GM21528 (cell line): ENCODE data around the gene OR56A4.

Source experiments
- ATAC-seq: cut with Tn5 transposase; IDR thresholded peaks from one replicate; pipeline ENCODE4 v1.9.1; 2021; ENCODE audit warnings: mild to moderate bottlenecking, moderate library complexity; ENCODE audit not compliant: unreplicated experiment, low FRiP score

The OR56A4 gene, protein sequence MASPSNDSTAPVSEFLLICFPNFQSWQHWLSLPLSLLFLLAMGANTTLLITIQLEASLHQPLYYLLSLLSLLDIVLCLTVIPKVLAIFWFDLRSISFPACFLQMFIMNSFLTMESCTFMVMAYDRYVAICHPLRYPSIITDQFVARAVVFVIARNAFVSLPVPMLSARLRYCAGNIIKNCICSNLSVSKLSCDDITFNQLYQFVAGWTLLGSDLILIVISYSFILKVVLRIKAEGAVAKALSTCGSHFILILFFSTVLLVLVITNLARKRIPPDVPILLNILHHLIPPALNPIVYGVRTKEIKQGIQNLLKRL

DNA sequence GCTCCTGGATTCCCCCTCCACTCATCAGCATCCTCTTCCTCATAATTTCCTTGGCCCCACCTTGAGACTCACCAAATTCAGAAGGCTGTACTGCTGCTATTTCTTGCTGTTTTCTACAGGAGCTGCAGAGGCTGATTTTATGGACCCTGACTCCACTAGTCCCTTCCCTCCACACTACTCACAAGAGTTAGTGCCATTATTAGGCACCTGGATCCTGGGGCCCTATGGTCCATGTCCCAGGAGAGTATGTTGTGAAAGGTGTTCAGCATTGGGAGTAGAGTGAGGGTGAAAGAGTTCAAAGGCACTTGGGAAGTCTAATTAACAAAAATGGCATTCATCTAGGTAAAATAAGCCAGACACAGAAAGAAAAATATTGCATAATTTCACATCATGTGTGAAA is at the start of gene OR56A4:
OR56A4 (minus strand) TSS at position 101 of the 400 bp plus-strand sequence. CDS start 3,954 bp downstream, outside the sequence.
- ATAC-seq: no peak

DNA sequence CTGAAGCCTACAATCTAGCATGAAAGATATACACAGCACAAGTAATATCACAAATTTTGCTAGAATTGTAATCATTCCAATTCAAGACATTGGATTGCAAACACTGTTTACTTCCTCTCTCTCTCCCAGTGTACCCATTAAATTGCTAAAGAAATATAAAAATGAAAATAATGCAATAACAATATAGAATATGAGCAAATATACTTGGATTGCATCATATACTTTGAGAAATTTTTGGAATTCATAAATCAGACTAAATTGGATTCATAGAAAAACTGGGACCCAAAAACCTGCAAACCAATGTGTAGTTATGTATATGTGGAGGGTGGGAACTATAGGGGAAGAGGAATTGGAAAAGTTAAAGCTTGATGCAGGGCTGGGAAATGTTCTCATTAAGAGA is 48.8 kb upstream of the OR56A4 start:
- ATAC-seq: no peak

DNA sequence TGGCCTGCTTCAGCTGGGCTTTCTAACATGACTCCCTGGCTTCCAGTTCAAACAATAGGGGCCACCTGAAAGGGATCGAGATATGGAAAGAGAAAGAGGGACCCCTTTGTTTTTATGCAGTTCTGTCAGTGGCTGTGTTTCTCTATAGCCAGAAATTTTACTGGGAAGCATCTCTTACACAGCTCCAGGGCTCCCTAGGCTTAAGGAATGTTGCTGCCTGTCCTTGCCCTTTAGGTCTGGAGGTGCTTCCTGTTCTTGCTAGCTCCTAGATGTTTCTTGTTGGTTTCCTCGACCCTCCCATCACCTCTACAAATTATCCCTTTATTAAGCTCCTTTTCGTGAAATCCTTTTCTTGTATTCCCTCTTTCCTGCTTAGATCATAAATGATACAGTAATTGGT is 45.6 kb upstream of the OR56A4 start:
- ATAC-seq: no peak

DNA sequence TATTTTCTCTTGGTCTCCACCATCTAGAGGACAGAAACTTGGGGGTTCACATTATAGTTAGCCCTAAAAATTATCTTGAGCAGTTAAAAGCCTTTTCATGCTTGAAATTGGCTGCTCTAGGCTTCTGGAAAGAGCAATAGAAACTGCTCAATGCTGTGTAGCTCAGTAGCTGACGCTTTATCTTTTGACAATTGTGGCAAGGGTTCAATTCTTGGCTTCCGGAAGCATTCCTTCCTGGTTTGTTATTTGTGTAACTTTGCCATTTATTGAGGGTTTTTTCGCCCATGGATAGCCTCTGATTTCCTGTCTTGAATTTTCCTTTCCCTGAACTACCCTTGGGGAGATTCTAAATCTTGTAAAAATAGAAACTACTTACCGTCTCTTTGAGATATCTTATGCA is 34.1 kb upstream of the OR56A4 start:
- ATAC-seq: no peak

DNA sequence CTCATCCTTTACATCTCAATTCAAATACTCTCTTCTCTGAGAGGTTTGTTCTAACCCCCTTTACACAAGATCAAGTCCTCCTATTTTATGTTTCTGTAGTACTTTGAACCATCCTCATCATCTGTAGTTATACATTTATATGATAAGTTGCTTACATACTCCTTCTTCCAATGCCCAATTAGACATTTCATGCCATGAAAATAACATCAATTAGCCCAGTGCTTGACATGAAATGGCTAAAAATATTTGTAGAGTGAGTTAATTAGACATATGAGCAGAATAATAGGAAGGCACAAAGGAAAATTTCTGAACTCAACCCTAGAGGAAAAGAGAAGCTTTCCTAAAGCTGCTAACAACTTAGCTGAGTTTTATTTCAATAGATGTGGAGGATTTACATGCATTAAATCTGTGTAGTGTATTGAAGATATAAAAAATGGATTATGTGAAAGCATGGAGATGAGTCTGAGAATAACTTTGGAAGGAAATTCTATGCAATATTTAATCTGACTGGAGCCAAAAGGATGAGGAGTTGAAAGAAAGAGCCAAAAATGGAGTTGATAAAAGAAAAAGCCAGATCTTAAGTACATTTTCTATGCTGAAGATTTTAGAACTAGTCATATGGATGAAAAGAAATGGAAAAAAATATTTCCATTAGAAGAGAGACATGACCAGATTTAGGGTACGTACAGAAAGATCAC is 24.1 kb upstream of the OR56A4 start, which contains the start of gene OR56A1:
OR56A1 (minus strand) TSS at position 51 of the 698 bp plus-strand sequence. CDS start 3,066 bp downstream, outside the sequence.
- no peak for ATAC-seq

DNA sequence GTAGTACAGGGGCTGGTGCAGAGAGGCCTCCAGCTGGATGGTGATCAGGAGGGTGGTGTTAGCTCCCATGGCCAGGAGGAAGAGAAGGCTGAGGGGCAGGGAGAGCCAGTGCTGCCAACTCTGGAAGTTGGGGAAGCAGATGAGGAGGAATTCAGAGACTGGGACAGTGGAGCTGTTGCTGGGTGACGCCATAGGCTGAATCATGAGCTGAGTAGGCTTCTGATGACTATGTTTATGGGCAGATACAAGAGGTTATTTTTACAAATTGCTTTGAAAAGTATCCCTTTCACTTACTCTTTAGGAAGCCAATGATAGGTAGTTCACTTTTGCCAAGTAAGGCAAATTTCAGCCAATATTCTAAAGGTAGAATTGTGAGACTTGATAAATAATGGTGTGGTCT is 20.8 kb upstream of the OR56A4 start:
- ATAC-seq: no peak

DNA sequence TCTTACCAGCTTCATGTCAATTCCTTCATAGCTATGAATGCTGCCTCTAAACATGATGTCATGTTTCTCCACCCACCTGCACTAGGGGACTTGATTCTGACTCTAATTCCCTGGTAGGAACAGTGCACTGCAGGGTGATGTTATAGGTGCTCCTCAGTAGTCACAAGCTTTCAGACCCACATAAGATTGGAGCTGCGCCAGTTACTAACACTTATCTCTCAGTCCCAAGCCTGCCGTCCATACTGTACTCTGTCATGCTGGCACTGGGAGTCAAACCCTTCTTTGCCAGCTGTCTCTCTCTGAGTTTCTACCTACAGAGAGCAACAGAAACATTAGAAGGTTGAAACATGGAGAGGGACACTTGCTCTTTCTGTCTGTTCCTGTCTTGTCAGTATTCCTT is 18.3 kb upstream of the OR56A4 start:
- no peak for ATAC-seq

DNA sequence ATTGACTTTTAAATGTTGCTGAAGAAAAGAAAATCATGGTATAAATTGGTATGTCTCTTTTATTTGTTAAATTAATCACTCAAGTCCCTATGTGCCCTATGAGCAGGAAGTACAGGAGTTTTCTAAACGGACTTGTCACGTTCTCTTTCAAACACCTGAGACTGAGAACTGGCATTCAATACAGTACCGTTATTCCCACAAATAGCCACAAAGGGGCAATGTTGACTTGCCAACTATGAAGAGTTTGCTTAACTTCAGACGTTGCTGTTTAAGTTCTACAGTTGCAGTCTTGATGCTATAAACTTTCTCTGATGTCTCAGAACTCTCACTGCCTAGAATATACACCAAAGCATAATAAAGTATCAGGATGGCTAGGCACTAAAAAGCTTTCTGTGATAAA is 16.2 kb upstream of the OR56A4 start:
- ATAC-seq: no peak

DNA sequence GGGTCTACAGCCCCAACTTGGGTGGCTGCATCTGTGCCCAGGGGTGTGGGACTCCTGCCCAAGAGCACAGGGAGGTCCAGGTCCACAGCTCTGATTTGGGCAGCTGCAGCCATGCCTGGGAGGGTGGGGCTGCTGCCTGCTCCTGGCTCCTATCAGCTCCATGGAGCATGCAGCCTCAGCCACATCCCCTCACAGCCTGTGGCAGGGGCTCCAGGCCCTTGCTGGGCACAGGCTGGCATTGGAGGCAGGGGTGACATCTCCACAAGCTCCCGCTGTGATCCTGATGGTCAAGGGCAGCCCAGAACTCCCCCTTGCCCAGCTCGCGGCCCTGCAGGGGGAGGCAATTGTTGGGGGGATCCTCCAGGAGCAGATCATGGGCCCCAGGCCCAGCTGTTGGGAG is 6.3 kb upstream of the OR56A4 start:
- ATAC-seq: no peak

DNA sequence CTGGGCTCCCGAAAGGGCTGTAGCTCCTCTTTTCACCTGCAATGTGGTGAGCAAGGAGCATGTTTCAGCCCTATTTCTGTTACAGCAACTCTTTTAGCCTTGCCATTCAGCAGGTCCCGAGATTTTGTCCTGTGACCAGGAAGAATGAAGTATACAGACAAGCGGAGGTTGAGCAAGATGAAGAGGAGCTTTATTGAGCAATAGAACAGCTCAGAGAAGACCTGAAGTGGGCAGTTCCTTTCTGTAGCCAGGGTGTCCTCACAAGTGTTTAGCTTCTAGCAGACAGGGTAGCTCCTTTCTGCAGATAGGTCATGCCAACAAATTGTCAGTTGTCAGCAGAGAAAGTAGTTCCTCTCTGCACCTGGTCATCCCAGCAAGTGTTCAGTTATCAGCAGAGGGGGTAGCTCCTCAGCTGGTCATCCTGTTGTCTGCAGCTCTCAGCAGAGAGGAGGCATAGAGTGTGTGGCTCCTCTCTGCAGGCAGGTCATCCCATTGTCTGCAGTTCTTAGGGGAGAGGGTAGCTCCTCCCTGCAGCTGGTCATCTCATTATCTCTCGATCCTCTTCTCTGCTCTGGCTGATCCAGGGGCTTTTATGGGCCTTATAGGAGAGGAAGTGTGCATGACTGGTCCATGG is 5.4 kb upstream of the OR56A4 start:
- no peak for ATAC-seq

DNA sequence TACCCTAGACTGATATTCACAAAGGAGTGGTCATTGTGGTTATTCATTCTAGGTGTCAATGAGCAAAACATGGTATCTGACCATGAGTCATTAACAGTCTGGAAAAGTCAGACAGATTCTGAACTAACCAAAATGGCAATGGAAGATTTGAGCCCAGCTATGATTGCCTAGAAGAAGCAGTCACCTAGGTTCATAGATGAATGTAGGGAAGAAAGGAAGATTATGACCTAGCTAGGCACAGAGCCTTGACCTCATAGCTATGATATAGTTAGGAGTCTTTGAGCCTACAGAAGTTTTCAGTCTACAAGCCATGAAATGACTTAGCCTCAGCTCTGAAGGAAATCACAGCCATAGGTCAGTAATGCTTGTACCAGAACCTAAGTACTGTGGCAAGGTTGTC is 351 bp downstream of the OR56A4 start:
- ATAC-seq: no peak

DNA sequence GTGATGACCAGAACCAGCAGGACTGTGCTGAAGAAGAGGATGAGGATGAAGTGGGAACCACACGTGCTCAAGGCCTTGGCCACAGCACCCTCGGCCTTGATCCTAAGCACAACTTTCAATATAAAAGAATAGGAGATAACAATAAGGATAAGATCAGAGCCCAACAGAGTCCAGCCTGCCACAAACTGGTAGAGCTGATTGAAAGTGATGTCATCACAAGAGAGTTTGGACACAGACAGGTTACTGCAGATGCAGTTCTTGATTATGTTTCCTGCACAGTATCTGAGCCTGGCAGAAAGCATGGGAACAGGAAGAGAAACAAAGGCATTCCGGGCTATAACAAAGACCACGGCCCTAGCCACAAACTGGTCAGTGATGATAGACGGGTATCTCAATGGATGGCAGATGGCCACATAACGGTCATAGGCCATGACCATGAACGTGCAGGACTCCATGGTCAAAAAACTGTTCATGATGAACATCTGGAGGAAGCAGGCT is 4.5 kb downstream of the OR56A4 start:
- no peak for ATAC-seq

DNA sequence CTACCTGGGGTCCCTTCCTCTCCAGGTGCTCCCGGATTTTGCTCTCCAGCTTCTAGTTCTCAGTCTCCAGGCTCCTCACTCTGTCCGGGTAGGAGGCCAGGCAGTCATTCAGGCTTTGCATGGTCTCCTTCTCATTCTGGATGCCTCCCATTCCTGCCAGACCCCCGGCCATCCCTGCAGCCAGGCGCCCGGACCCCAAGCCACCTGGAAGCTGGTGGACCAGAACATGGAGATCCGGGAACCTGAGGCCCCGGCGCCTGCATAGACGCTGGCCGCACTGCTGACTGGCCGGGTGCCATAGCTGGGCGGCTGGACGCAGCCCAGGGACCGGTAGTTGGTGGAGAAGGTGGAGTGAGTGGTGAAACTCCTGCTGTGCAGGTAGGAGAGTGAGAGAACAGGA is 12.0 kb downstream of the OR56A4 start:
- no peak for ATAC-seq

DNA sequence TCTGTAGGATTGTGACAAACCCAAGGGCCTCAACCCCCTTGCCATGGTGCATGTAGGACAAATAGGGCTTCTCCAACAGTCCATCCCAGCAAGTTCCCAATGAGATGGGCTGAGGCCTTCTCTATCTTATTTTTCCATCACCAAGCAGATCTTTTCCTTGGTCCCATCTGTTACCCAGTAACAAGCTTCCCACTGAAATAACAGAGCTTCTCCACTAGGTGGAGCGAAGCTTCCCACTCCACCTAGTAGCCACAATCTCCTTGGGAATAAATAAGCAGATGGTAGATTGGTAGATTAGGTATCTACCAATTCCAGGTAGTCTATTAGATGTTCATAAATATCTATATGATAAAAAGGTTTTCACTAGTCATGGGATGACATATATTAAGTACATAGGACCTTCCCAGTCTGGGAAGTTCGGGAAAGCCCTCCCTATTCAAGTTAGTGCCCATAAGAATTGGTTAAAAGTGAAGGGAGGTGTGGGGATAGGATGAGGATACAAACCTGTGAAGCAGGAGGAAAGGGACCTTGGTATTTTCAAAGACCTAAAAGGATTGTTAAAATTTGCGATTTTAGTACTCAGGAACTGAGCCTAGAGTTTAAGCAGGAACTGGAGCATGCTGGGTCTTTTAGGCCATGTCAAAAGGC is 14.0 kb downstream of the OR56A4 start:
- ATAC-seq: no peak

DNA sequence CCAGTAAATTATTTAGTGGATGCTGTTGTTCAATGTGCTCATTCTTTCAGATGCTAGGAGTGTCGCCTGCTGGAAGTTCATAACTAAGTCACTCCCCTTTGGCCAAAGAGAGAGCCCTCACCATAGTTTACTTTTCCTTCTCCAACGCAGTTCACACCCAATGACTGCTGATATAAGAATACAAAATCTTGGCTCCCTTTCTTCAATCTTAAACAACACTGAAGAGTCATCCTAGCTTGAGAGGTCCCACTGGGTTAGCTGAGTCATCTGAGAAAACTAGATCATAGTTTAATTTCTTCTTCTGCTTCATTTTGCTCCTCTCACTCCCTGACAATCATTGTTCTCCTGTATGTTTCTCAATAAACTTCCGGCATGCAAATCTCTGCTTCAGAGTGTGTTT is 14.6 kb downstream of the OR56A4 start:
- ATAC-seq: no peak

DNA sequence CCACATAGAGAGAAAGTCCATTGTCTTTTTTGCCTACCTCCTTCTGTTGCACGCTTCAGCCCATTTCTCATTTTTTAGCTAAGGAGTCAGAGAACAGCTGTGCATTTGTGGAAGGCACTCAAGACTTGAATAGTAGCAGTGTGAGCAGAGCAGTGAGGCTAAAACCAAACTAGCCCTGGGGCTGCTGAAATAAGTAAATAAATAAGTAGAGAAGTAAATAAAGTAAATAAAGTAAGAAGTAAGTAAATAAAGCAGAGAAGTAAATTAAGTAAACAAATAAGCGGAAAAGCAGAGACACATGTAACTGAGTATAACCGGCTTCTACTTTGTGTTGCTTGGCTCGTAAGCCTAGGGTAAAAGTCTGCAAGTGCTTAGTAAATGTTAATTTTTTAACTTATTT is 17.5 kb downstream of the OR56A4 start:
- ATAC-seq: no peak

DNA sequence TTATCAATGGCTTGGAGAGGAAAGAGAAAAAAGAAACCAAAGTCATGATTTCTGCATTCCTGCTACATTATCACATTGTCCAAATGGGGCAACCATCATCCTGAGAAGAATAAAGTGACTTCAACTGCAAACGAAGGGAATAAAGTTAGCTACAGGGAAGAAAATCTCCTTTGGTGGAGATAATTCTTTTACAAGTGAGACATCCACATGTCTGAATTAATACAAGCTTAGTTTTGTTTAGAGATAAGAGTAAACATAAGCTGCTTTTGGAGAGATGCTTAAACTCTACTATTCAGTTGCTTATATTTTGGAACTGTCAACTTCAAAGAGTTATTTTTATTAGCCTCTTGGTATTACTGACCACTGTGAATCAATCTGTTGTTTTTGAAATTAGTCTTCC is 19.9 kb downstream of the OR56A4 start, which contains the start of gene OR52L1:
OR52L1 (minus strand) TSS at position 101 of the 400 bp plus-strand sequence; CDS start at position 46, 55 bp downstream.
- ATAC-seq: no peak

DNA sequence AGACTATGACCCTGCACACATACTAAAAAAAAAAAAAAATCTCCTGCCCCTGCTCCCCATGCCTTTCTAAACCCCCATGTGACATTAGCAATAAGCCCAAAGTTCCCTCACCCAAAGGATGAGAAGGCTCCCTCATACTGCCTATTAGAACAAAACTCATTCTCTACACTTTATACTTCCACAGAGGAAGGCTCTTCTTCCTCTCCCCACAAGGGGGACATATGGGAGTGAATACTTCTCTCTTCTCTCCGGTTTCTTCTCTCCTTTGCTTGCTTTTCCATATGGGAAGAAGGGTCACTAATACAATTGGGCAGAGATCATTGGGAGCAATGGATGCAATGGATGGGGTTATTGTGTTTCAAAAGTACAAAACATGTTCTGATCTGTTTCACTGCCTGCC is 23.3 kb downstream of the OR56A4 start:
- no peak for ATAC-seq

DNA sequence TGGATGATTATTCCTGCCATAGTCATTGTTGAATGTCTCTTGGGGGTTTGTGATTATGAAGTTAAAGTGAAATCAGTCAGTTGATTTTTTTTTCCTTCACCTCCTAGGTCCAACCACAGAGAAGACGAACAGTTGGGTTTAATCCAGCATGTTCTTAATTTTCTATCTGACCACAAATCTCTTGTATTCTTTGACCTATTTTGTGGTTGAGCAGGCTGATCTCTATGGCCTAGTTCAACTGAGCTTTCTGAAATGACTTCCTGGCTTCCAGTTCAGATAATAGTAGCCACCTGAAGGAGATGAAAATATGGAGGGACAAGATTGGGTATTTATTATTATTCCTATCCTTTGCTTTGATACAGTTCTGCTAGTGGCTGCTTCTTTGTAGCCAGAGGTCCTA is 33.2 kb downstream of the OR56A4 start:
- ATAC-seq: no peak

DNA sequence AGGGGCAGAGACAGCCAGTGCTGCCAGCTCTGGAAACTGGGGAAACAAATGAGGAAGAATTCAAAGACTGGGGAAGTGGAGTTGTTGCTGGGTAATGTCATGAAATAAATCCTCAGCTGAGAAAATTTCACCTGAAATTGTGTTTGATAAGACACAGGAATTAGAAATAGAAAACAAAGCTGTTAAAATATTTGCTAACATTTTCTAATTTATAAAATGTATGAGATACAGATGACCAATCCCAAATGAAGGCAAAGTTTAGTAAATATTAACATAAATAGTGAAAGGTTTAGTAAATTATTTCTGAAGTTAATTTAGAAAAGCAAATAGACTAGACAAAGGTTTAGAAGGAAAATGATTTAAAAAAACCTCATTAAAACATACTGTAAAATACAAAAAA is 38.4 kb downstream of the OR56A4 start, which contains the start of gene OR56A5:
OR56A5 (minus strand) TSS at position 101 of the 400 bp plus-strand sequence; CDS start at position 101, 0 bp downstream.
- ATAC-seq: no peak

DNA sequence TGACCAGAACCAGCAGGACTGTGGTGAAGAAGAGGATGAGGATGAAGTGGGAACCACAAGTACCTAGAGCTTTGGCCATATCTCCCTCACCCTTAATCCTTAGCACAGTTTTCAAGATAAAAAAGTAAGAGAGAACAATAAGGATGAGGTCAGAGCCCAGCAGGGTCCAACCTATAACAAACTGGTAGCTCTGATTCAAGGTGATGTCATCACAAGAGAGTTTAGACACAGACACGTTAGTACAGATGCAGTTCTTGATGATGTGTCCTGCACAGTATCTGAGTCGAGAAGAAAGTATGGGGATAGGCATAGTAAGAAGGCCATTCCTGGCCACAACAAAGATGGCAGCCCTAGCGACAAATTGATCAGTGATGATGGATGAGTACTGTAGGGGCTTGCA is 39.0 kb downstream of the OR56A4 start:
- ATAC-seq: no peak
